HT-29 (cell line): ENCODE measurements around the gene CDC42BPB. TPM values are rescaled to one million over a fixed set of nuclear protein-coding genes. Genes with fewer than 3 reads are reported as not detected.

Source experiments
- DNase-seq: peaks from one replicate; pipeline ENCODE4 v3.0.0-alpha.2; 2015; ENCODE audit warnings: low spot score
- total RNA-seq: library from RNA; depleted of rRNA; stranded (reverse); fragments of >200 nt; shearing (Covaris generic); gene quantifications from 2 replicates; pipeline ENCODE4 v1.2.3, GENCODE V29; 2014

The CDC42BPB gene
- total RNA-seq, 1 experiment from 2014 or later = 51.0 TPM

- no peak for DNase-seq
Observed at GRCh38 chr14:102967506-102967795, 89.9 kb downstream of the CDC42BPB start.

GRCh38 chr14:102966681-102967505 lies 90.5 kb downstream of the CDC42BPB start:
- no peak for DNase-seq

- no peak for DNase-seq
Observed at GRCh38 chr14:102965971-102966655, 91.2 kb downstream of the CDC42BPB start.

- DNase-seq = no peak
Observed at GRCh38 chr14:102965282-102965681, 92.1 kb downstream of the CDC42BPB start.

GRCh38 chr14:102964152-102964730 lies 93.1 kb downstream of the CDC42BPB start:
- no peak for DNase-seq

GRCh38 chr14:102962111-102962627 lies 95.2 kb downstream of the CDC42BPB start:
- no peak for DNase-seq

DNA sequence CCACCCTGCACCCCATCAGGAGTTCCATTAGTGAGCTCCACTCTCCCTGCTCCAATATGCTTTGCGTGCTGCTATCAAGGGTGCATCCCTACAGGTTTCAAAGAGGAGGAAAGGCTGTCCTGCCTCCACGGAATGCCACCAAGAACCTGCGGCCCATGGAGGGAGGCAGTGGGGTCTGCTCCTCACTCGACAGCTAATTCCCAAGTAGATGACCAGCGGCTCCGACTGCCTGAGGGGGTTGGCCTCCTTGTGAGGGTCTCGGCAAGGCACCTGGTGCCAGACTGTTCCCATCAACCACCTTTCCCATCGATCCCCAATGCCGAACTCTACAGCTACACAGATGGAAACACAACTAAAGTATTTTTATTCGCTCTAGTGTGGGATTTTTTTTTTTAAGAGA lies 98.9 kb downstream of the CDC42BPB start:
- no peak for DNase-seq

GRCh38 chr14:102957222-102957621 lies 100.1 kb downstream of the CDC42BPB start:
- no peak for DNase-seq

- DNase-seq = no peak
Observed at GRCh38 chr14:102955636-102956408, 101.5 kb downstream of the CDC42BPB start.

GRCh38 chr14:102954081-102954789 lies 103.1 kb downstream of the CDC42BPB start:
- no peak for DNase-seq

DNA sequence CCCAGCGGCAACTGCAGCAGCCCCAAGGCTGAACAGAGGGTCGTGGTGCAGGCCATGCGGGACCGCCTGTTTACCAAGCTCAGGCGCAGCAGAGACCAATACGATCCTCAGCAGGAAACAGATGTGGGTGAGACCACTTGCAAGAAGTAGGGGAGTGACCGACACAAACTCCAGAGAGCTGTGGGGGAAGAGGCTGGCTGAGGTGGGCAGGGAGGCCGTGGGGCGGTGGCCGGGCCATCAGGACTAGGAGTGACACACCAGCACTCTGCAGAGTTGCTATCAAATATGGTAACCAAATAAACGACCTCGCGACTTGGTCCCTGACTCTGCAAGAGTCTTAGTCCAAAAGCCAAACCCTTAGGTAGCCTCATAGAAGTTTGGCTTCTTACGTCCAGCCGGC lies 104.2 kb downstream of the CDC42BPB start:
- no peak for DNase-seq

DNA sequence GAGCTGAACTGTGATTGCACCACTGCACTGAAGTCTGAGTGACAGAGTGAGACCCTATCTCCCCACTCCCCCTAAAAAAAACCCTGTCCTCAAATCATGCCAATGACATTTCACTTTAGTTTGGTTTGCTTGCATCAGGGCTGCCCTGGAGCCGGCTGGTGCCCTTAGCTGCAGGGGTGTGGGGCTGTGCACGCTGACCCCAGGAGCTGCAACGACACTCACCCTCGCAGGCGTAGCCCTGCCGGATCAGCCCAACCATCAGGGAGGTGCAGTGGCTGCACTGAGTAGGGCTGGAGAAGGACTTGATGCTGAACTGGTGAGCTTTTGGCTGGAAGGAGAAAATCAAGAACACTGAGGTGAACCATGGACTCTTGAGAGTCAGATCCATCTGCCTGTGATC lies 105.1 kb downstream of the CDC42BPB start:
- DNase-seq = no peak

GRCh38 chr14:102951799-102952198 lies 105.5 kb downstream of the CDC42BPB start:
- no peak for DNase-seq

- DNase-seq = no peak
Observed at GRCh38 chr14:102951034-102951433, 106.3 kb downstream of the CDC42BPB start.

GRCh38 chr14:102949801-102950451 lies 107.4 kb downstream of the CDC42BPB start:
- DNase-seq = no peak

DNA sequence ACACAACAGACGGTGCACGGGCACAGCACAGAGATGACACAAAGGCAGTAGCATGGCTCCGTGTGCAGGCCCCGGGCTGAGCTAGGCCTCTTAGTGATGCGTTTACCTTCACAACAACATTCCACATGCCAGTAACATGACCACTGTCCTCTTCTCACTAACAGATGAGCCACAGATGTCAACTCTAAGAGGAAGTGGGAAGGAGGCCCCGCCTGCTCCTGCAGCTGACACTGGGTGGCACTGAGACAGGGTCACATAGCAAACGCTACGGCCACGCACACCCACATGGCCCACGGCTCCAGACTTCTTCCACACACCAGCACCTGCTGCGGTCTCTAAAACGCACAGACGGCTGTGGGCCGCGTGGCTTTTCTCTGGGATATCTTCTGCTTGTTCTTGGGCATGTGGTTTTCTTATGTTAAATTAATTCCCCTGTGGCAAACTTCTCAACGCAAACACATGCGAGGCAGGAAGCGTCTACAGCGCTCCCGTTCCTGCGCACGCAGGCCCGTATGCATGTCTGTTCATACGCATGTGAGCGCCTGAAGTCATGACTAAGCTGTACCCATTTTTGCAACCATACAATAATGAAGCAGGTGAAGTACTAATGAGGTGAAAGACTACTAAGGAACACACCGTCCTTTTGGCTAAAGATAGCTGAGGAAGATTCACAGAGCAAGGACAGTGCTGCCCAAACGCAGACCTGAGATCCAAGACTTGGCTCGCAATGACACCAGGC lies 108.1 kb downstream of the CDC42BPB start:
- DNase-seq = no peak

DNA sequence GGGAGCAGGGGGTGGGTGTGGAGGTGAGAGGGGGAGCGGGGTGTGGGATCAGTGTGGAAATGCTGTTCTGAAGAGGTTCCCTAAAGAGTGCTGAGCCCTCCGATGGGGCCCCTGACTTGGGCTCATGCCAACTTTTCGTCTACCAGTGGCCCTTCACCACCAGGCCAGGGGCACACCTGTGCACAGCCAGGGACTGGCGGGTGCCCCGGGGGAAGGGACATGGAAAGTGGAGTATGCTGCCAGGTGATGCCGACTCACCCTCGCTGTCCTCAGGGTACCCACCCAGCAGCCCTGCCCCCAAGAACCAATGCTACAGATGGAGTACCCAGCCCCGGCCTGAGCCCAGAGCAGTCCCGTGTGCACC lies 108.7 kb downstream of the CDC42BPB start:
- DNase-seq = no peak

DNA sequence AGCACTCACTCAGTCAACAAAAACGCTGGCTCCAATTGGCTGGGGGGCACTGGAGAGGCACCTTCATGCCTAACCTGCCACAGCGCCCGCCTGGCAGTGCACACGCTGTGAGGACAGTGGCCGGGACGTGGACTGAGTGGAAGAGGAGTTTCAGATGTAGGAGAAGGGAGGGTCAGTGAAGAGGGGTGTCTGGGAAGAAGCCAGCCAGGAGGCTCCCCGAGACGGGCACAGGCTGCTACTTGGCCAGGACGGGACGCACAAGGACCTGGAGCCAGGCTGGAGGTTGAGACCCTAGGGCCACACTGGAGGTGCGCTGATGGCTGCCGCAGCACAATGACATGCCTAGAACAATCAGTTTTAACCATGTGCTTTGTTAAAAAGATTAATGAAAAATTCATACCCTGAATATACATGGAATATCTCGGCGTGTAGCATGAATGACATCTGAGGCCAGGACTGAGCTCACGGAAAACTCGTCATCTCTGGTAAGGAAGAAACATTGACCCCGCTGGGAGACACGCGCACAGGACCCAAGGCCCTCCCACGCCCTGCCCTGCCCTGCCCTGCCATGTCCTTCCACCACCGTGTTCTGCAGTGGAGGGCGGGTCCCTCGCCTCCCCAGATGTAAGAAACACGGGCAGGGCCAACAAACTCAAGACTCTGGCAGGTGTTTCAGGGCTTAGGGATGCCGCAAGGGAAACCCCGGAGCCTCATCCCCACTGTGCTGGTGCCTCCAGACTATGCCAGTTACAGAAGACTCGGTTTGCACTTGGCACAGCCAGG lies 109.8 kb downstream of the CDC42BPB start:
- no peak for DNase-seq
